Stimulated activated naive CD8-positive, alpha-beta T cell treated with anti-CD3 and anti-CD28 coated beads, Interleukin-15, Interleukin-2, amounts not matched to agents 100 ng/mL and 50 ng/mL, for 24 hours (primary cell): Measurements from ENCODE around the gene NR4A1.

ENCODE experiments used
- H3K27ac Mint-ChIP-seq: one replicate; pipeline ENCODE4 v1.8.0; 2021; ENCODE audit warnings: mild to moderate bottlenecking, mixed read lengths
- H3K27me3 Mint-ChIP-seq: one replicate; pipeline ENCODE4 v1.8.0; 2021; ENCODE audit warnings: mixed read lengths
- H3K36me3 Mint-ChIP-seq: one replicate; pipeline ENCODE4 v1.8.0; 2021; ENCODE audit warnings: low read depth, mixed read lengths
- H3K4me1 Mint-ChIP-seq: one replicate; pipeline ENCODE4 v1.8.0; 2021; ENCODE audit warnings: low read depth, mixed read lengths
- H3K4me3 Mint-ChIP-seq: one replicate; pipeline ENCODE4 v1.8.0; 2021; ENCODE audit warnings: mild to moderate bottlenecking, mixed read lengths
- H3K9me3 Mint-ChIP-seq: one replicate; pipeline ENCODE4 v1.8.0; 2021; ENCODE audit warnings: mixed read lengths

The NR4A1 gene

DNA sequence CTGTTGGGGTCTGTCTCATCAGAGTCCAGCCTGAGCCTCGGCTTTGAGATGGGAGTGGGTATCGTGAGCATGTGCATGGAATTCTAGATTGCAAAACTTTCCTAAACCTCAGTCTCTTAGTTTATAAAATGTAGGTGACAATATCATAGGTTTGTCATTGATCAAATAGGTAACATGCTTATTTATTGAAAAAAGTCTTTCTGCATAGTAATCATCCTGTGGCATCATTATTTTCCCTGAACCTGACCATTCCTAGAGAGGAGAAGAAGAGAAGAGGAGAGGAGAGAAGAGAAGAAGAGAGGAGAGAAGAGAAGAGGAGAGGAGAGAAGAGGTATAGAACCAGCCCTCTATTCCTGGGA lies 32.4 kb downstream of the NR4A1 start:
- Mint-ChIP-seq H3K4me3 (no peak overlapping the region), H3K9me3 (no peaks in the 10 kb centered on the region), H3K4me1 (peaks cover 18% of the 10 kb centered on the region), H3K27ac (no peak overlapping the region), H3K36me3 (peaks cover 4% of the 10 kb centered on the region), H3K27me3 (peaks cover 12% of the 10 kb centered on the region)

DNA sequence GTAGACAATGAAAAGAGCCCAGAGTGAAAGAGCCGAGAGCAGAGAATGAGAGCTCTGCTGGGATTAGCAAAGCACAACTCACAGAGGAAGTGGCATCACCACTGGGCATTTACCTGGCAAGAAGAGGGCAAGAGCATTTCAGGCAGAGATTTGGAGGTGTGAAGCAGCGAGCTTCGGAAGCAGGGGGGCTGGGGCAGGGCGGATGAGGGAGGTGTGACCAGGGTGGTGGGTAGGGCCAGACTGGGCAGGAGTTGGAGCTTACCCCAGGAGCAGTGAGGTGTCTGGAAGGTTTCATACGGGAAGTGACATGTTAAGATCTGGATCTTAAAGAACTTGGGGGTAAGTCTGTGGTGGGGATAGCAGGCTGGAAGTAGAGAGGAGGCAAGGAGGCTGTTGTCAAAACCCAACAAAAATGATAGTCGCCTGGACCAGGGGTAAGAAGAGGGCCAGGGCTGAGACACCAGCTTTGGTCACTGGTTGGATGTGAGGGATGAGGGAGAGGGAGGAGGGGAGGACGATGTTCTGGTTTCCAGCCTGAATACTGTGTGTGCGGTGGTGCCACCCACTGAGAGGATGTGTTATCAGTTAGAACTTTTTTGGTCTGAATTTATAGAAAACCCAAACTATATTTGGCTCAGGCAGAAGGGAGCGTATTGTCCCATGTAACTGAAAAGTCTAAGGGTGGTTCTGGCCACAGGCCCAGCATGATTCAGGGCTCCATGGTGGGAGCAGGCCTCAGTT lies 33.4 kb downstream of the NR4A1 start:
- no peak overlapping the region for H3K27ac Mint-ChIP-seq
- H3K27me3 Mint-ChIP-seq: peaks cover 18% of the 10 kb centered on the region
- H3K36me3 Mint-ChIP-seq: no peaks in the 10 kb centered on the region
- peaks cover 21% of the 10 kb centered on the region for H3K4me1 Mint-ChIP-seq
- H3K4me3 Mint-ChIP-seq: no peak overlapping the region
- H3K9me3 Mint-ChIP-seq: no peaks in the 10 kb centered on the region

DNA sequence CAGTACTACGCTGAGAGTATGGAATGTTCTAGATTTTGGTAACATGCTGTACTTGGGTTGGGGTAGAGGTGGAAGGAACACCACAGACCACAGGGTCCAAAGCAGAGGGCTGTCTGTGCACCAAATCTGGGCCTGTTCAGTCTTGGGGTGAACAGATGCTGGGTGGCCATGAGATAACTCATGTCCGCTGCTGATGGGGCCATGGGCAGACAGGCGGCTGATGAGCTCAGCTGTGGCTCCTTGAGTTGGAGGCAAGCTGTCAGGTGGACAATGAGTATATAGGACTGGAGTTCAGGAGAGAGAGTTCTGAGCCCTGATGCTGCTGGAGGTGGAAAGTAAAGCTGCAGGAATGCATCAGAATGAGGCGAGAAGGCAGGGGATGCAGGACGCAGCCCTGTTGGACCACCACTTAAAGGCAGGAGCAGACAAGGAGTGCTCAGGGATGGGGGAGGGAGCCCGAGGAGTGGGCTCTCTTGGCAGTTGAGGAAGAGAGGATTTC lies 34.5 kb downstream of the NR4A1 start:
- no peaks in the 10 kb centered on the region for H3K36me3 Mint-ChIP-seq
- no peak overlapping the region for H3K4me3 Mint-ChIP-seq
- H3K4me1 Mint-ChIP-seq: peaks cover 21% of the 10 kb centered on the region
- H3K27me3 Mint-ChIP-seq: peaks cover 21% of the 10 kb centered on the region
- no peak overlapping the region for H3K27ac Mint-ChIP-seq
- H3K9me3 Mint-ChIP-seq: no peaks in the 10 kb centered on the region

DNA sequence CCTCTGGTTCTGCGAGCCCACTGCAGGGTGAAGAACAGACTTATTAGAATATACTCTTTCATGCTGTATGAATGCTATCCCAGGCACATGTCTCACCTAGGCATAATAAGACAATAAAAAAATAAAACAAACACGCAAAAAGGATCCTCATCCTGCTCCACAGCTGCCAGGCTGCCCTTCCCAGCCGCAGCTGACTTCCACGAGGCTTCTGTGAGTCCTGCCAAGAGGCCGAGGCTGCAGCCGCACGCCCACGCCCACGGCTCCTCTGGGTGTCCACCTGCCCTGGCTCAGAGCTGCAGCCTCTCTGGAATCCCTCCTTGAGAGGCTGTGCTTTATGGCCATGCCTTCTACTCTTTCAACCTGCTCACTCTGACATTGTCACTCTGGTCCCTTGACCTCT lies 35.1 kb downstream of the NR4A1 start:
- Mint-ChIP-seq H3K27me3 (peaks cover 27% of the 10 kb centered on the region), H3K9me3 (no peaks in the 10 kb centered on the region), H3K4me1 (peaks cover 21% of the 10 kb centered on the region), H3K36me3 (no peaks in the 10 kb centered on the region), H3K27ac (no peak overlapping the region), H3K4me3 (no peak overlapping the region)

DNA sequence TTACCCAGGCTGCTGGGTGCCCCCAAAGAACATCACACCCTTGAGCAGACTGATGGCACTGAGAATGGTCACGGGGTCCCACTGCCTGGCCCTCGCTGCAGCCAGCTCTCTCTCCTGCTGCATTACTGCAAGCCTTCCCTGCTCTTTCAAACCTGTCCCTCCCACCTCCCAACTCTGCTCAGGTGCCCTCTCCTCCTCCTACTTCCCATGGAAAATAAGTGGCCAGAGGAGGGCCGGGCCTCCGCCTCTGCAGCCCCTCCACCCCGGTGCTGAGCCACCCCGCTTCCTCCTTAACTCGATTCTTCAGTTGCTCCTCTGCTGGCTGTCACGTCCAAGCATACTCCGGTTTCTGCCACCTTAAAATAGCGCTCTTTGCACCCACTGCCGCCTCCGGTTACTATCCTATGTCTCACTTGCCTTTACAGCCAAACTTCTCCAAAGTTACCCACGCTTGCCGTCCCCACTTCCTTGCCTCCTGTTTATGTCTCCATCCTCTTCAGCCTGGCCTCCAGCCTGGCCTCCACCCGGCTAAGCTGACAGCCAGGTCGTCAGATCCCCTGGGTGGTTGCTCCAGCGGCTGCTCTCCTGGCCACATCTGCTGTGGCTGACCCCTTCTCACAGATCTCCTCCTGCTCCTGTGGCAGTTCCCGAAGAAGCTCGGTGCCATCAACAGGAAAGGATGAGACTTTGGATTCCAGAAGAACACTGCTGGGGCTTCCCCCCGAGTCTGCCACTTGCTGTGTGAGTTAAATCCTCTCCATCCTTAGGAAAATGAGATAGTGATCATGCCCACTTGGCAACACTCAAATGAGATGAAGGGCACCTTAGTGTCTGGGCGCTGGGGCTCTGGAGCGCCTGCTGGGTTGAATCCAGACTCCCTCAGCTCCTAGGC lies 35.9 kb downstream of the NR4A1 start:
- Mint-ChIP-seq H3K27ac (no peak overlapping the region), H3K4me1 (peaks cover 14% of the 10 kb centered on the region), H3K27me3 (peaks cover 35% of the 10 kb centered on the region), H3K4me3 (no peak overlapping the region), H3K36me3 (no peaks in the 10 kb centered on the region), H3K9me3 (no peaks in the 10 kb centered on the region)

DNA sequence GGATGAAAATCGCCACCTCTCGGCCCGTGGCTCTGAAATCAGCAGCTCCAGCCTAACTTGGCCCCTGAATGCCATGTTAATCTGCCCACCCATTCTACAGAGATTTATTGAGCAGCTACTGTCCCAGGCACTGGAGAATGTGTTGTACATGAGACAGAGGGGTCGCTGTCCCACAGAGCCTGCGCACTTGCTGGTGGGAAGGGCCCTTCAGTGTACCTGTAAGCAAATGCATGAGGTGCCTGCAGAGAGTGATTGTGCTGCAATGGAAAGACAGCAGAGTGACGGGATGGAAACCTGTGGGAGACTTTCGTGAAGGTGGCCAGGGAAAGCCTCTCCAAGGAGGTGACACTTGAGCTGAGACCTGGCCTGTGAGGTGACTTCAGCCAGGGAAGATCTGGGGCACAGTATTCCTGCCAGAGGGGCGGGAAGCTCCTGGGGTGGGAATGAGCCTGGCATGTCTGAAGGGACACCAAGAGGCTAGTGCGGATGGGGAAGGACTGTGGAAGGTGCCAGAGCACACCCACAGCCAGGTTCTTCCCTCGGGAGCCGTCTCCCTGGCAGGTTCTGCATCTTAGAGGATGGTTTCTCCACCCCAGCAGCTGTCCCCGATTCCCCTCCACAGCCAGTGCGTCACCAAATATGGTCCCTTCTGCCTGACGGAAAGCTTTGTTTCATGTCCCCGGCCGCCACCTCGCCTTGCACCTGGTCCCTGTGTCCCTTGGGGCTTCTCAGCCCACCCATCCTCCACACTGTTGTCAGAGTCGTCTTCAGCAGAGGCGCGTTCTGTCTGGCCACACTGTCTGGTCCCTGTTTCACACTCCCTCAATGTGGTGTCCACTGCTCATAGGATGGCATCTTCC lies 36.9 kb downstream of the NR4A1 start:
- Mint-ChIP-seq H3K27me3 (peaks cover 41% of the 10 kb centered on the region), H3K36me3 (no peaks in the 10 kb centered on the region), H3K27ac (peak overlapping the region; percentile 24), H3K4me3 (no peak overlapping the region), H3K9me3 (no peaks in the 10 kb centered on the region), H3K4me1 (peaks cover 10% of the 10 kb centered on the region)

DNA sequence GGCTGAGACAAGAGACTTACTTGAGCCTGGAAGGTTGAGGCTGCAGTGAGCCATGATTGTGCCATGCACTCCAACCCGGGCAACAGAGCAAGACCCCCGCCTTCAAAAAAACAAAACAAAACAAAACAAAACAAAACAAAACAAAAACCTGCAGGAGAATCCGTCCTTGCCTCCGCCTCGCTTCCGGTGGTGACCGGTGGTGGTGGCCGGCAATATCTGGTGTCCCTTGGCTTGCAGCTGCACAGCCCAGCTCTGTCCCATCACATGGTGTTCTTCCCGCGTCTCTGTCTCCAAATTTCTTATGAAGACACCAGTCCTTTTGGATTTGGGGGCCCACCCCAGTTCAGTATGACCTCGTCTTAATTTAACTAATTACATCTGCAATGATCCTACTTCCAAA lies 38.2 kb downstream of the NR4A1 start:
- Mint-ChIP-seq H3K27ac (no peak overlapping the region), H3K27me3 (peaks cover 44% of the 10 kb centered on the region), H3K4me3 (no peak overlapping the region), H3K9me3 (no peaks in the 10 kb centered on the region), H3K36me3 (no peaks in the 10 kb centered on the region), H3K4me1 (peaks cover 6% of the 10 kb centered on the region)

DNA sequence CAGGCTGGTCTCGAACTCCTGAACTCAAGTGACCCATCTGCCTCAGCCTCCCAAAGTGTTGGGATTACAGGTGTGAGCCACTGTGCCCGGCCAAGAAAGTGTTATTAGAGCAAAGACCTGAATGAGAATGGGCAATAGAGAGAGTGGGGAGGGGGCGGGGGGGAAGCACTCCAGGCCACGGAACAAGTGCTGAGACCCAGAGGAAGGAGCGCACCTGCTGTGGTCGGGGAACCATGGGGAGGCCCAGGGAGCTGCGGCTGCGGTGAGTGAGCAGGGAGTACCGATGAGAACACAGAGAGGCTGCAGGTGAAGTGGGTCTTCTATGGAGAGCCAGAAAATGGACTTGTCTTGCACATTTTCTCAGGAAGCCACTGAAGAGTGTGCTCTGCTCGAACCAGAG lies 39.0 kb downstream of the NR4A1 start:
- peaks cover 46% of the 10 kb centered on the region for H3K27me3 Mint-ChIP-seq
- no peak overlapping the region for H3K4me3 Mint-ChIP-seq
- H3K36me3 Mint-ChIP-seq: no peaks in the 10 kb centered on the region
- no peak overlapping the region for H3K27ac Mint-ChIP-seq
- H3K9me3 Mint-ChIP-seq: no peaks in the 10 kb centered on the region
- H3K4me1 Mint-ChIP-seq: peaks cover 6% of the 10 kb centered on the region

DNA sequence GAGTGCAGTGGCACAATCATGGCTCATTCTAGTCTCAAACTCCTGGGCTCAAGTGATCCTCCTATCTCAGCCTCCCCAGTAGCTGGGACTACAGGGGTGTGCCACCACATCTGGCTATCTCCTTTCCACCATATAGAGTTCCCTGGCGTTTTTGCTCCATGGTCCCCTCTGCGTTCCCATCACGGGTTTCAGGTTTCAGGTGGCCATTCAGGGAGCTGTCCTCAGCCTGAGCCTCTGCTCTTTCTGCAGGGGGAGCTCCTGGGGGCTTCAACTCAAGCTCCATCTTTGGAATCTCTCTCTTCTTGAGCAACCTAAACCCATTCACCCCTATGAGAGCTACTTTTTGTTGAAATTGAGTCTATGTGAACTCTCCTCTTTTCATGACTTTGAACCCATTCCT lies 39.8 kb downstream of the NR4A1 start:
- Mint-ChIP-seq H3K27ac (no peak overlapping the region), H3K36me3 (no peaks in the 10 kb centered on the region), H3K27me3 (peaks cover 46% of the 10 kb centered on the region), H3K9me3 (no peaks in the 10 kb centered on the region), H3K4me3 (no peak overlapping the region), H3K4me1 (peaks cover 6% of the 10 kb centered on the region)

DNA sequence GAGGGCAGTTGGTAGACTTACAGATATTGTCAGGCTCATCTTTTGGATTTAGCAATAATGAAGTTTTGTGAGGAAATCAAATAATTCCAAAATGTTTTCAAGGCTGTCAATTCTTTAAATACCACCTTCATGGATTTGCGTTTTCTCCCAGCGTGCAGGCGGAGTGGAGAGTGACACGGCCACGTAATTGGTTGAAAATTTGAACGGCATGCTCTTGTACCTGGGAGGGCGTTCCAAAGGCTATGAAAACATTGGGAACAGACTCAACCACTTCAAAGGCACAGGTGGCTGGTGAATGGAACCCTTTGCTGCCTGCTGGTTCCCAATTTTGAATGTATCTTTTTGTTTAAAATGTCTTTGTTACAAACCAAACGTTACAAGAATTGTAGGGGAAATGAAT lies 40.6 kb downstream of the NR4A1 start:
- Mint-ChIP-seq H3K9me3 (no peaks in the 10 kb centered on the region), H3K36me3 (no peaks in the 10 kb centered on the region), H3K4me3 (no peak overlapping the region), H3K27me3 (peaks cover 46% of the 10 kb centered on the region), H3K4me1 (peaks cover 6% of the 10 kb centered on the region), H3K27ac (no peak overlapping the region)

DNA sequence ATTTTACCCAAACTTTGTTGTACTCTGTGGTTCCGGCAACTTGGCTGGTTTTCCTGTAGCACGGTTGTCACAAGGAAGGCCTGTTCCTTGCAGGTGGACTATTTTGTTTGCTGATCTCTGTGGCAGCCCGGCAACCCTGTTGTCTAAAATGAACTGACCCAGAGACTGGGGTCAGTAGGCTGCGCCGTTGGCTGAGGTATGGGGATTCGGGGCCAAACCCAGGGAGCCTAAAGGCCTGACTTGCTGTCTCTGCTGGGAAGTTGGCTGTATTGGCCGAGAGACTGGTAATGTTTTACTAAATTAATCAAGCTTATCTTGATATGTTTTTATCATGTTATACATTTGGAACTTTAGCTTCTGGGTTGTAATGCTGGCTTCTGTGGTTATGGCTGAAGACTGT lies 42.1 kb downstream of the NR4A1 start:
- H3K4me1 Mint-ChIP-seq: peaks cover 6% of the 10 kb centered on the region
- peaks cover 37% of the 10 kb centered on the region for H3K27me3 Mint-ChIP-seq
- H3K27ac Mint-ChIP-seq: no peak overlapping the region
- H3K9me3 Mint-ChIP-seq: no peaks in the 10 kb centered on the region
- no peak overlapping the region for H3K4me3 Mint-ChIP-seq
- H3K36me3 Mint-ChIP-seq: no peaks in the 10 kb centered on the region

DNA sequence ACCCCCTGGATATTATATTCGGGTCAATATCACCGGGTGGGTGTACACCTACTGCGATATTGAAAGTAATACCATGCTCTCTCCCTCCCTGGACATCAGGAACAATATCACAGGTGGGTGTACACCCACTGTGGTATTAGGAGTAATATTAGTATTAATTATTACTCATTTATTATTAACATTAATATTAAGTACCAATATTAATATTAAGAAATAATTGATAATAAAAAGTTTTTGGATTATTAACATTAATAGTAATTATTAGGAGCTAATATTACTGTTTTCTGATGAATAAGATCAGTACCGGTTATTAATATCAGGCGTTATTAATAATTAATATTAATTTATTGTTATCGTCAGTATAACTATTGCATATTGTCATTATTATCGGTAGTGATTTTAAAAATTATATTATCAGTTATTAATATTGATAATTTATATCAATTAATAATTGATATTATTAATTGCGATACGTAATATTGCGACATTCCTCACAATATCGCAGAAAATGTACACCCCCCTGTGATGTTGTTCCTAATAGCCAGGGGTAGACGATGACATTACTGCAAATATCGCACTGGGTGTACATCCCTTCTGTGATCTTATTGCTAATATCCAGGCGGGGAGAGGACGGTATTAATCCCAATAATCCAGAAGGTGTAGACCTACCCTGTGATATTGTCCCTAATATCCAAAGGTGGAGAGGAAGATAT lies 45.2 kb downstream of the NR4A1 start:
- Mint-ChIP-seq H3K9me3 (no peaks in the 10 kb centered on the region), H3K36me3 (no peaks in the 10 kb centered on the region), H3K4me1 (no peaks in the 10 kb centered on the region), H3K4me3 (no peak overlapping the region), H3K27me3 (peaks cover 30% of the 10 kb centered on the region), H3K27ac (no peak overlapping the region)

DNA sequence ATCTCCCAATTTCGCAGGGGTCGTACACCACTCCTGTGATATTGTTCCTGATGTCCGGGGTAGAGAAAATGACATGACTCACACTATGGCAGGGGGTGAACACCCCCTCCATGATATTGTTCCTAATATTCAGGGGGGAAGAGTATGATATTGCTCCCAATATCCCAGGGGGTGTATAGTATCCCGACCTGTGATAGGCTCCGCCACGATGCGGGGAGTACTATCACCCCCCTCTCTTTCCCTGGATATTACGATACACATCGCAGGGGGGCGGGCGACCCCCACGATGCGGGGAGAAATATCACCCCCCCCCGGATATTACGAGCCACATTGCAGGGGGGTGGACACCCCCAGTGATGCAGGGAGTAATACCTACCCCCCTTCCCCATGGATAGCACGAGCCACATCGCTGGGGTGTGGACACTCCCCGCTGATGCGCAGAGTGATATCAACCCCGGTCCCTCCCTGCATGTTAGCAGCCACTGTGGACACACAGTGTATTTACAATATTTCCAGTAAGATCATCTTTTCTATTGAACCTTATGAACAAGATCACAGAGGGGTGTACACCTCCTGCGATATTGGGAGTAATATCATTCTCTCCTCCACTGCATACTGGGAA lies 45.9 kb downstream of the NR4A1 start:
- peaks cover 30% of the 10 kb centered on the region for H3K27me3 Mint-ChIP-seq
- no peak overlapping the region for H3K27ac Mint-ChIP-seq
- H3K4me1 Mint-ChIP-seq: no peaks in the 10 kb centered on the region
- no peaks in the 10 kb centered on the region for H3K9me3 Mint-ChIP-seq
- no peak overlapping the region for H3K4me3 Mint-ChIP-seq
- H3K36me3 Mint-ChIP-seq: no peaks in the 10 kb centered on the region
